K562 (cell line): ENCODE measurements around the gene PSMC3IP. TPM values are rescaled to one million over a fixed set of nuclear protein-coding genes. Genes with fewer than 3 reads are reported as not detected.
A peak's percentile ranks its signal among the peaks of the same experiment; 100 is the strongest.

Experiments used
- EP300 ChIP-seq: IDR thresholded peaks from 2 replicates; pipeline ENCODE4 v1.6.1; 2012; ENCODE audit warnings: low read length, improper control_type of control experiment
- ESRRB ChIP-seq: fragments of 250-450 bp; sonication (Bioruptor Pico); IDR thresholded peaks from 2 replicates; pipeline ENCODE4 v1.5.0; 2020; ENCODE audit warnings: mild to moderate bottlenecking, moderate library complexity, borderline replicate concordance
- FOXJ3 ChIP-seq: sonication (generic); formaldehyde crosslinking; IDR thresholded peaks from 2 replicates; pipeline ENCODE4 v1.4.0; 2020; ENCODE audit warnings: mild to moderate bottlenecking, missing genetic modification reagents
- HMG20B ChIP-seq: fragments of 250-450 bp; sonication (Bioruptor Pico); IDR thresholded peaks from 2 replicates; pipeline ENCODE4 v1.5.0; 2021; ENCODE audit warnings: mild to moderate bottlenecking
- MTA1 ChIP-seq: fragments of 450-650 bp; IDR thresholded peaks from 2 replicates; pipeline ENCODE4 v1.6.1; 2017; ENCODE audit warnings: borderline replicate concordance
- NFE2 ChIP-seq: IDR thresholded peaks from 2 replicates; pipeline ENCODE4 v1.6.1; 2014; ENCODE audit warnings: antibody characterized with exemption, low read depth
- PATZ1 ChIP-seq: fragments of 250-450 bp; sonication (Bioruptor Pico); IDR thresholded peaks from 2 replicates; pipeline ENCODE4 v1.5.0; 2020; ENCODE audit warnings: mild to moderate bottlenecking, borderline replicate concordance
- PCBP1 ChIP-seq: fragments of 200-400 bp; formaldehyde crosslinking; IDR thresholded peaks from 2 replicates; pipeline ENCODE4 v1.6.1; 2018; ENCODE audit warnings: mild to moderate bottlenecking, low read depth, low read length; ENCODE audit not compliant: poor library complexity, severe bottlenecking
- PHB ChIP-seq: fragments of 250-450 bp; sonication (Bioruptor Pico); IDR thresholded peaks from 2 replicates; pipeline ENCODE4 v1.5.0; 2021
- POLR2G ChIP-seq: fragments of 200-400 bp; formaldehyde crosslinking; IDR thresholded peaks from 2 replicates; pipeline ENCODE4 v1.6.1; 2017; ENCODE audit warnings: low read depth, mild to moderate bottlenecking, antibody characterized with exemption, low read length, moderate library complexity
- PTBP1 ChIP-seq: fragments of 200-400 bp; formaldehyde crosslinking; IDR thresholded peaks from 2 replicates; pipeline ENCODE4 v1.6.1; 2017; ENCODE audit warnings: low read depth, low read length
- PTRF ChIP-seq: fragments of 450-650 bp; IDR thresholded peaks from 2 replicates; pipeline ENCODE4 v1.6.1; 2016; ENCODE audit warnings: mild to moderate bottlenecking, missing genetic modification characterization, missing compliant biosample characterization
- PTTG1 ChIP-seq: fragments of 450-650 bp; IDR thresholded peaks from 2 replicates; pipeline ENCODE4 v1.6.1; 2016; ENCODE audit warnings: low read depth, mild to moderate bottlenecking, missing genetic modification characterization, missing compliant biosample characterization
- SIN3B ChIP-seq: fragments of 450-650 bp; IDR thresholded peaks from 2 replicates; pipeline ENCODE4 v1.6.1; 2017; ENCODE audit warnings: low read depth, mild to moderate bottlenecking, moderate library complexity
- TEAD4 ChIP-seq, 2 experiments: sonication (generic) in 1 of 2; formaldehyde crosslinking in 1 of 2; IDR thresholded peaks; 2 replicates each; pipeline versions ENCODE4 v1.6.1 to v1.8.0; 2012 to 2022; ENCODE audit warnings: borderline replicate concordance in 1 of 2, inconsistent platforms in 1 of 2, low read length in 1 of 2, mild to moderate bottlenecking in 1 of 2, missing genetic modification reagents in 1 of 2
- WHSC1 ChIP-seq: IDR thresholded peaks from one replicate; pipeline ENCODE4 v1.6.1; 2012; ENCODE audit warnings: low read length, control low read depth, inconsistent platforms
- ZNF316 ChIP-seq: fragments of 450-650 bp; IDR thresholded peaks from 2 replicates; pipeline ENCODE4 v1.6.1; 2016
- ZNF395 ChIP-seq: fragments of 200-800 bp; sonication (Bioruptor generic); IDR thresholded peaks from 2 replicates; pipeline ENCODE4 v1.6.1; 2017; ENCODE audit warnings: missing genetic modification characterization, missing compliant biosample characterization
- ZNF586 ChIP-seq: fragments of 450-650 bp; formaldehyde crosslinking; conservative IDR thresholded peaks from 2 replicates; pipeline ENCODE4 v1.4.0; 2020; ENCODE audit warnings: mild to moderate bottlenecking, moderate library complexity
- ZNF778 ChIP-seq: fragments of 450-650 bp; formaldehyde crosslinking; IDR thresholded peaks from 2 replicates; pipeline ENCODE4 v1.4.0; 2020; ENCODE audit warnings: mild to moderate bottlenecking, moderate library complexity
- polyA plus RNA-seq, 8 experiments: library from polyadenylated mRNA; depleted of rRNA in 4 of 8; stranded (reverse) in 5 of 8; unstranded in 3 of 8; fragments of >200 nt; fragmentation: Nextera tagmentation in 2 of 8; fragmentation: Illumina TruSeq in 1 of 8; extraction: Ambion mirVana in 2 of 8; extraction: Trizol in 1 of 8; gene quantifications; 2 replicates each; pipeline versions ENCODE4 v1.2.1 to v1.2.3, GENCODE V29; 2011 to 2014; ENCODE audit warnings: inconsistent platforms in 1 of 8, missing spikeins in 1 of 8
- total RNA-seq, 7 experiments: library from RNA; depleted of rRNA in 6 of 7; stranded (reverse); fragments of >200 nt in 6 of 7; fragmentation: Illumina TruSeq in 2 of 7; extraction: Trizol in 2 of 7; gene quantifications; 2 replicates each; pipeline versions ENCODE4 v1.2.1 to v1.2.3, GENCODE V29; 2011 to 2021; ENCODE audit warnings: low replicate concordance in 1 of 7
- TF ChIP-seq, protein P1 (sequence below): IDR thresholded peaks from 2 replicates; pipeline ENCODE4 v1.6.1; 2014; ENCODE audit warnings: antibody characterized with exemption
- TF ChIP-seq, protein P2 (sequence below): fragments of 200-400 bp; formaldehyde crosslinking; IDR thresholded peaks from 2 replicates; pipeline ENCODE4 v1.6.1; 2017; ENCODE audit warnings: mild to moderate bottlenecking, low read depth, low read length, moderate library complexity

PSMC3IP gene
- total and polyA plus RNA-seq, 9 of the 15 experiments (the other 6 are each of a cell fraction or from before 2014, with no cell fraction given): 13.8 to 65.6 (median 32.8) TPM

GRCh38 chr17:42577532-42578281, at the start of gene PSMC3IP (continued):
- TF ChIP-seq ZNF395 (CRISPR knock-in tag) (peak; percentile 79), POLR2G (peak; percentile 98), FOXJ3 (CRISPR knock-in tag) (no peak), SIN3B (peak; percentile 74), ZNF586 (CRISPR knock-in tag) (no peak), EP300 (peak; percentile 38; the same call in 1 of the 2 replicates), ZNF316 (no peak), ESRRB (CRISPR knock-in tag) (peak; percentile 35; the same call in 1 of the 2 replicates), PTTG1 (no peak), HMG20B (CRISPR knock-in tag) (no peak), WHSC1 (no peak), PHB (CRISPR knock-in tag) (no peak), PTRF (no peak), PATZ1 (CRISPR knock-in tag) (no peak), NFE2 (no peak), MTA1 (no peak), PTBP1 (0 out of 2 replicates have a peak, but pooled peaks have one; percentile 28), ZNF778 (no peak), TEAD4 (IDR thresholded peaks at IDR 0.05; ENCODE audit: low read length) (peak; percentile 16; the same call in 1 of the 2 replicates), TEAD4 (CRISPR knock-in tag; IDR thresholded peaks at IDR 0.05; ENCODE audit: borderline replicate concordance) (no peak), PCBP1 (no peak)
- TF ChIP-seq, protein P1, sequence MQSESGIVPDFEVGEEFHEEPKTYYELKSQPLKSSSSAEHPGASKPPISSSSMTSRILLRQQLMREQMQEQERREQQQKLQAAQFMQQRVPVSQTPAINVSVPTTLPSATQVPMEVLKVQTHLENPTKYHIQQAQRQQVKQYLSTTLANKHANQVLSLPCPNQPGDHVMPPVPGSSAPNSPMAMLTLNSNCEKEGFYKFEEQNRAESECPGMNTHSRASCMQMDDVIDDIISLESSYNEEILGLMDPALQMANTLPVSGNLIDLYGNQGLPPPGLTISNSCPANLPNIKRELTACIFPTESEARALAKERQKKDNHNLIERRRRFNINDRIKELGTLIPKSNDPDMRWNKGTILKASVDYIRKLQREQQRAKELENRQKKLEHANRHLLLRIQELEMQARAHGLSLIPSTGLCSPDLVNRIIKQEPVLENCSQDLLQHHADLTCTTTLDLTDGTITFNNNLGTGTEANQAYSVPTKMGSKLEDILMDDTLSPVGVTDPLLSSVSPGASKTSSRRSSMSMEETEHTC: 0 out of 2 replicates have a peak, but pooled peaks have one; percentile 6
- TF ChIP-seq, protein P2, sequence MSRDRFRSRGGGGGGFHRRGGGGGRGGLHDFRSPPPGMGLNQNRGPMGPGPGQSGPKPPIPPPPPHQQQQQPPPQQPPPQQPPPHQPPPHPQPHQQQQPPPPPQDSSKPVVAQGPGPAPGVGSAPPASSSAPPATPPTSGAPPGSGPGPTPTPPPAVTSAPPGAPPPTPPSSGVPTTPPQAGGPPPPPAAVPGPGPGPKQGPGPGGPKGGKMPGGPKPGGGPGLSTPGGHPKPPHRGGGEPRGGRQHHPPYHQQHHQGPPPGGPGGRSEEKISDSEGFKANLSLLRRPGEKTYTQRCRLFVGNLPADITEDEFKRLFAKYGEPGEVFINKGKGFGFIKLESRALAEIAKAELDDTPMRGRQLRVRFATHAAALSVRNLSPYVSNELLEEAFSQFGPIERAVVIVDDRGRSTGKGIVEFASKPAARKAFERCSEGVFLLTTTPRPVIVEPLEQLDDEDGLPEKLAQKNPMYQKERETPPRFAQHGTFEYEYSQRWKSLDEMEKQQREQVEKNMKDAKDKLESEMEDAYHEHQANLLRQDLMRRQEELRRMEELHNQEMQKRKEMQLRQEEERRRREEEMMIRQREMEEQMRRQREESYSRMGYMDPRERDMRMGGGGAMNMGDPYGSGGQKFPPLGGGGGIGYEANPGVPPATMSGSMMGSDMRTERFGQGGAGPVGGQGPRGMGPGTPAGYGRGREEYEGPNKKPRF: no peak
